DMS153 treated with DMSO at 0.1 percent for 48 hours (cell line): ENCODE results near the gene HNRNPH2.

Experiments
- DNase-seq: peaks from one replicate; lab custom pipeline; 2025; ENCODE audit not compliant: unreplicated experiment; lab: John Stamatoyannopoulos, UW

Gene HNRNPH2

DNA sequence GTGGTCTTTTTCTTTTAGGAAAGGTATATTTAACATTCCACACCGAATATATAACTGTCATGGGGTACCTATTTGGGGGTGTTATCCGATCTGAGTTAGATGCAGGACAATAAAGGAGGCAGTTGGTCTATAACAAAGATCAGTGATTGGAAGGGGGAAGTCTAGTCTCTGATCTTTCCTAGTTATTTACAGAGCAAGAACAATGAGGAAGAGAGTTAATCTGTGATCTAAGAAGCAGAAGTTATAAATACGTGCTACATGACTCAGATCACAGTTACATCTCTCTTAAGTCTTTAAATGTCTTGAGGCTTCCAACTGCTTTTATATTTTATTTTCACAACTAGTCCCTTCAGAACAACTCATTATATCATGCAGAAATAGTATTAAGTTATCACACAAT, 44.0 kb downstream of the HNRNPH2 start:
- DNase-seq: no peak

DNA sequence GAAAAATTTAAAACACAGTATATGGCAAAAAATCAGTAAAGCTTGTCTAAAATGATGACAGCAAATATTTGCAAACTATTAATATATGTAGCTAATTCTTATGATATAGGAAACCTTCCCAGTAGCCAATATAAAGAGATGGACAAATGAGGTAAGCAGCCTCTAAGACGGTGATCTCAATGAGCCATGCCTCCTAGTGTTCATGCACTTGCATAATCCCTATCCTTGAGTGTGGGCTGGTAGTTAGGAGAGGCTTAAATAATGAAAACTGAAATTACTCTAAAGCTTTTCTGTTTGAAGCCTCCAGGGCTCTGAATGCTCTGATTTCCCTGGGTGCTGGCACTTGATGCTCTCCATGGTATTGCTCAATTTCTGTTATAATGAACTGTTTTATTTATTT, 52.6 kb downstream of the HNRNPH2 start:
- DNase-seq: no peak

DNA sequence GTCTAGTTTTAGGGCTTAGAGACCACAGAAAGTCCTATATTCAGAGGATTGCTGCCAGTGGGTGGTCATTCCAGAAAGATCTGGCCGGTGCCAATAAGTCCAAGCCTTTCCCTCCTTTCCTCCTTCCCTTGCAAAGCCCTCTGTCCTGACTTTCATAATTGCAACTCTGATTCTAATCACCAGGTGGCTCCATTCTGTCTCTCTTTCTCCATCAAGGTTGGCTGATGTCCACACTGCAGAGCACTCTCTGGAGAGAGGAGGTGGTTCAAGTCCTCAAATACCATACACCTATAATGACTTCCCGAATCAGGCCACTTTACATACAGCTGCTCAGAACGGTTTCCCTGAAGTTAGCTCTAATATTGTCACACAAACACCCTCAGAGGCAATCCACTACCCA, 54.9 kb downstream of the HNRNPH2 start:
- peak; percentile 2 for DNase-seq
